Stimulated activated CD8-positive, alpha-beta memory T cell treated with anti-CD3 and anti-CD28 coated beads, Interleukin-12 subunit alpha, Interleukin-12 subunit beta, amount 100 ng/mL, for 24 hours (primary cell): ENCODE data around the gene TRAFD1.

Experiments
- DNase-seq: peaks from one replicate; pipeline ENCODE4 v3.0.0-alpha.2; 2020; ENCODE audit errors: extremely low read depth

TRAFD1 gene

GRCh38 chr12:112115259-112116045 is 9.9 kb upstream of the TRAFD1 start:
- DNase-seq, result no peak

- no peak for DNase-seq
These were observed 8.9 kb upstream of the TRAFD1 start for GRCh38 chr12:112116232-112117060.

- DNase-seq, result no peak
These were observed 7.7 kb upstream of the TRAFD1 start for GRCh38 chr12:112117685-112118084.

- DNase-seq, result no peak
These were observed 3.4 kb upstream of the TRAFD1 start for GRCh38 chr12:112121780-112122565.

GRCh38 chr12:112122823-112123690 is 2.3 kb upstream of the TRAFD1 start:
- no peak for DNase-seq

- no peak for DNase-seq
These were observed 476 bp upstream of the TRAFD1 start for GRCh38 chr12:112124918-112125249.

GRCh38 chr12:112126000-112126438 is 659 bp downstream of the TRAFD1 start:
- no peak for DNase-seq

- DNase-seq, result no peak
These were observed 1.6 kb downstream of the TRAFD1 start for GRCh38 chr12:112126911-112127310.

GRCh38 chr12:112130441-112130998 is 5.2 kb downstream of the TRAFD1 start:
- DNase-seq, result no peak

- DNase-seq, result no peak
These were observed 6.3 kb downstream of the TRAFD1 start for GRCh38 chr12:112131686-112132085.

GRCh38 chr12:112133418-112133817 is 8.1 kb downstream of the TRAFD1 start:
- no peak for DNase-seq

GRCh38 chr12:112134731-112135130 is 9.4 kb downstream of the TRAFD1 start:
- DNase-seq, result no peak

GRCh38 chr12:112140728-112141127 is 15.4 kb downstream of the TRAFD1 start:
- no peak for DNase-seq

GRCh38 chr12:112146123-112146522 is 20.8 kb downstream of the TRAFD1 start:
- DNase-seq, result no peak

GRCh38 chr12:112148031-112148513 is 22.7 kb downstream of the TRAFD1 start:
- DNase-seq, result no peak

GRCh38 chr12:112149596-112149995 is 24.2 kb downstream of the TRAFD1 start:
- DNase-seq, result no peak

GRCh38 chr12:112151766-112152541 is 26.6 kb downstream of the TRAFD1 start:
- no peak for DNase-seq

GRCh38 chr12:112153181-112153892 is 28.0 kb downstream of the TRAFD1 start:
- no peak for DNase-seq

- DNase-seq, result no peak
These were observed 28.5 kb downstream of the TRAFD1 start for GRCh38 chr12:112153893-112154219.
